ENCODE measurements around the gene HRH2. TPM values are rescaled to one million over a fixed set of nuclear protein-coding genes. Genes with fewer than 3 reads are reported as not detected.

HRH2 gene
- total RNA-seq, 1 donor from 2014 or later: 7.5 TPM

DNA sequence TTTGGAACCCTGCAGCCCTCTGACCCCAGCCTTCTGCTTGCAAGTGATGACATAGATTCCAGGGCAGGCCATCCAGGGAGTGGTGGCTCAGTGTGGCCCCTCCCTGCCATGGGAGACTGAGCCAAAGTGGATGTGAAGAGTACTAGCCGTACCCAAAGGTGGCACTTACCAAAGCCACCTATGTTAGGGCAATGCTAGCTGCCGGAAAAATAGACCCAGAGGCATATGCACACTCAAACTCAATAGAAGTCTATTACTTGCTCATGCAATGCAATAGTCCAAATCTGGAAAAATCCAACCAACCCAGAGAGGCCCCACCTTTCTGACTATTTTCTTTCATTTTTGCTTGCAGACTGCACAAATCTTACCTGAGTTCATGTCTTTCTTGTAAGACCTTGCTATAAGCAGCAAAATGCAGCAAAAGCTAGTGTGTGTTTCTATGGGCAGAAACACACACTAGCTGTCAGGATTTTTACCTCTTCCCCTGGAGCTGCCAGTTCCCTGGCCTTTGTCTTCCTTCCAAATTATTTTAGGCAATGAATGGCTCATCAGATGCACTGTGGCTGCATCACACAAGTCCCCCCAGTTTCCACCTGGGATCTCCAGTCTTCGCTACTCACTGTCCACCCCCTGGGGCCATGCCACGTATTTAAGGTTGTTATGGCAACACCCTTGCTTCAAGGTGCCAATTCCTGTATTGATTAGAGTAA, 74.0 kb downstream of the HRH2 start:
- DNase-seq (ENCODE audit: low spot score in 2 of 2): no peak
- no peaks in the 10 kb centered on the region for H3K27me3 ChIP-seq

DNA sequence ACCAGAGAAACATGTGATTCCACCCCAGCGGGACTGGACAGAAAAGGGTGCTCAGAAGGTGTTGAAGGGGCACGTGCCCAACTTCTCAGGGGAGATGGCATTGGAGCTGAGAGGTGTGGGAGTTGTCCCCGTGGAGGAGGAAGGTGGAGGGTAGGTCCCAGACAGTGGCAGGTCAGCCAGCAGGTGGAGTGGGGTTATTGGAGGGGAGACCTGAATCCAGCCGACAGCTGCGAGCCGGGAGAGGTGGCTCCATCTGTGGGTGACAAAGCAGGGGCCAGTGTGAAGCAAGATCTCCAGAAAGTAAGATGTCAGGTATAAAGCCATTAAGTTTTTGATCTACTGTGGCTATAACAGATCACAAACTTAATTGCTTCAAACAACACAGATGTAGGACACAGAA, 75.1 kb downstream of the HRH2 start:
- no peaks in the 10 kb centered on the region for H3K4me1 ChIP-seq
- intact Hi-C loops (cut with DNase I): no loop called here
- no peak overlapping the region for H3K4me3 ChIP-seq
- no peaks in the 10 kb centered on the region for H3K27me3 ChIP-seq
- TF ChIP-seq, protein P1, sequence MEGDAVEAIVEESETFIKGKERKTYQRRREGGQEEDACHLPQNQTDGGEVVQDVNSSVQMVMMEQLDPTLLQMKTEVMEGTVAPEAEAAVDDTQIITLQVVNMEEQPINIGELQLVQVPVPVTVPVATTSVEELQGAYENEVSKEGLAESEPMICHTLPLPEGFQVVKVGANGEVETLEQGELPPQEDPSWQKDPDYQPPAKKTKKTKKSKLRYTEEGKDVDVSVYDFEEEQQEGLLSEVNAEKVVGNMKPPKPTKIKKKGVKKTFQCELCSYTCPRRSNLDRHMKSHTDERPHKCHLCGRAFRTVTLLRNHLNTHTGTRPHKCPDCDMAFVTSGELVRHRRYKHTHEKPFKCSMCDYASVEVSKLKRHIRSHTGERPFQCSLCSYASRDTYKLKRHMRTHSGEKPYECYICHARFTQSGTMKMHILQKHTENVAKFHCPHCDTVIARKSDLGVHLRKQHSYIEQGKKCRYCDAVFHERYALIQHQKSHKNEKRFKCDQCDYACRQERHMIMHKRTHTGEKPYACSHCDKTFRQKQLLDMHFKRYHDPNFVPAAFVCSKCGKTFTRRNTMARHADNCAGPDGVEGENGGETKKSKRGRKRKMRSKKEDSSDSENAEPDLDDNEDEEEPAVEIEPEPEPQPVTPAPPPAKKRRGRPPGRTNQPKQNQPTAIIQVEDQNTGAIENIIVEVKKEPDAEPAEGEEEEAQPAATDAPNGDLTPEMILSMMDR (IDR thresholded peaks at IDR 0.05): no peak
- no peak for DNase-seq (ENCODE audit: low spot score in 2 of 2)
- H3K9me3 ChIP-seq: no peaks in the 10 kb centered on the region
- H3K36me3 ChIP-seq: no peaks in the 10 kb centered on the region
- no peak overlapping the region for H3K27ac ChIP-seq

More for the DNA sequence above, 74.0 kb downstream of the HRH2 start:
- Histone ChIP-seq H3K36me3 (no peaks in the 10 kb centered on the region), H3K4me3 (no peak overlapping the region), H3K9me3 (no peaks in the 10 kb centered on the region), H3K4me1 (no peaks in the 10 kb centered on the region), H3K27ac (no peak overlapping the region)
- TF ChIP-seq, protein P1 (IDR thresholded peaks at IDR 0.05): no peak
- intact Hi-C loops (cut with DNase I): no loop called here

GRCh38 chr5:175734016-175734415, 76.1 kb downstream of the HRH2 start:
- no peak for DNase-seq (ENCODE audit: low spot score in 2 of 2)
- intact Hi-C loops (cut with DNase I): no loop called here
- no peak overlapping the region for H3K4me3 ChIP-seq

DNA sequence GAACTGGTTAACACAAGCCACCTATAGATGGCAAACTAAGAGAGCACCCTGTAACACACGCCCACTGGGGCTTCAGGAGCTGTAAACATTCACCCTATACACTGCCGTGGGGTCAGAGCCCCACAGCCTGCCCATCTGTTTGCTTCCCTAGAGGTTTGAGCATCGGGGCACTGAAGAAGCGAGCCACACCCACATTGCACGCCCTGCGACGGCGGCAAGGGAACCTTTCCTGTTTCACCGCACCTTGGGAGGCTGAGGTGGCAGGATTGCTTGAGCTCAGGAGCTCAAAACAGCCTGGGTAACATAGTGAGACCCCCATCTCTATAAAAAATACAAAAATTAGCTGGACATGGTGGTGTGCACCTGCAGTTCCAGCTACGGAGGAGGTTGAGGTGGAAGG, 76.6 kb downstream of the HRH2 start:
- DNase-seq (ENCODE audit: low spot score in 2 of 2): no peak
- no peak overlapping the region for H3K27ac ChIP-seq
- TF ChIP-seq, protein P1 (IDR thresholded peaks at IDR 0.05): no peak
- no peaks in the 10 kb centered on the region for H3K9me3 ChIP-seq
- intact Hi-C loops (cut with DNase I): no loop called here
- no peaks in the 10 kb centered on the region for H3K27me3 ChIP-seq
- H3K4me1 ChIP-seq: no peaks in the 10 kb centered on the region
- no peak overlapping the region for H3K4me3 ChIP-seq
- no peaks in the 10 kb centered on the region for H3K36me3 ChIP-seq

More at GRCh38 chr5:175734016-175734415, 76.1 kb downstream of the HRH2 start:
- Histone ChIP-seq H3K27ac (no peak overlapping the region), H3K9me3 (no peaks in the 10 kb centered on the region), H3K27me3 (no peaks in the 10 kb centered on the region), H3K36me3 (no peaks in the 10 kb centered on the region), H3K4me1 (no peaks in the 10 kb centered on the region)
- TF ChIP-seq, protein P1 (IDR thresholded peaks at IDR 0.05): no peak

DNA sequence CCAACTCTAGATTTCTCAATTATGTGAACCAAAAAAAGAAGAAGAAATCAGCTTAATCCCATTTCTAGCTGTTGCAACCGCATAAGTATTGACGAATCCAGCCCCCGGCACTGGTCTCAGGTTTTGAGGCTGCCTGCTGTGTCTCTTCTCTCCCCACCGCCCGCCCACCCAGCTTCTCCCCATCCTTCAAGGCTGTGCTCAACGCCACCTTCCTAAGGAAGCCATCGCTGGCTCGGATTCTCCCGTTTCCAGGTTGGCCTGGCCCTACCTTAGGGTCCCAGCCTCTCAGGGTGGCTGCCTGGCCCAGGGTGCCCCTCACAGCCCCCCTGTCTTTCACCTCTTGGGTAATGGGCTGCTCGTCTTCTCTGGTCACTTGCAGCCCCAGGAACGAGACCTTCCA, 77.8 kb downstream of the HRH2 start:
- H3K27me3 ChIP-seq: no peaks in the 10 kb centered on the region
- no peak for DNase-seq (ENCODE audit: low spot score in 2 of 2)
- H3K4me1 ChIP-seq: no peaks in the 10 kb centered on the region
- H3K36me3 ChIP-seq: no peaks in the 10 kb centered on the region
- intact Hi-C loops (cut with DNase I): no loop called here
- no peaks in the 10 kb centered on the region for H3K9me3 ChIP-seq
- TF ChIP-seq, protein P1 (IDR thresholded peaks at IDR 0.05): no peak
- H3K4me3 ChIP-seq: no peak overlapping the region
- no peak overlapping the region for H3K27ac ChIP-seq
